ENCODE measurements around the gene ITLN2. TPM values are rescaled to one million over a fixed set of nuclear protein-coding genes. Genes with fewer than 3 reads are reported as not detected.
"Not testable (repeated sequence)": the region's sequence is repeated elsewhere in the genome, so short reads cannot be mapped to it uniquely, and the experiment has no call there.

The ITLN2 gene
- total and polyA plus RNA-seq, 2 of the 8 experiments (the other 6 are each of a cell fraction or from before 2014, with no cell fraction given) = 4.7 to 6.3 TPM

GRCh38 chr1:160902251-160902650, 52.4 kb downstream of the ITLN2 start:
- not testable (repeated sequence) for FAIRE-seq; H4K5ac ChIP-seq (ENCODE audit: insufficient read length, low read depth, low read length)
- CTCF ChIA-PET (ENCODE audit: partially characterized antibody) = interaction anchor here (0.6 to 1.2 kb wide), 4 partner anchors 17 to 177 kb away, joined by 3 to 4 read pairs (median 3); partner anchors contain the start of gene ITLN1

More at GRCh38 chr1:160902251-160902650, 52.4 kb downstream of the ITLN2 start:
- H3K56ac ChIP-seq (replicated peaks; ENCODE audit: insufficient read length, low read depth, low read length); H3K18ac ChIP-seq (ENCODE audit: extremely low read depth, low read length); H4K8ac ChIP-seq (ENCODE audit: extremely low read depth, insufficient read depth, low read length); H2AK5ac ChIP-seq (ENCODE audit: low read depth, low read length); H2BK20ac ChIP-seq (ENCODE audit: low read length); DNase-seq (ENCODE audit: low read depth in 1 of 2, low spot score in 2 of 2); H2BK120ac ChIP-seq (replicated peaks; ENCODE audit: low read depth, low read length); H3K4ac ChIP-seq (replicated peaks; ENCODE audit: insufficient read length, low read depth, low read length); H3K9ac ChIP-seq (replicated peaks in 1 of 4; ENCODE audit: extremely low read depth in 1 of 4, low read depth in 3 of 4, low read length in 3 of 4); H3K14ac ChIP-seq (ENCODE audit: insufficient read length); H3K4me2 ChIP-seq (ENCODE audit: insufficient read depth in 1 of 2, low read depth in 2 of 2, low read length in 2 of 2); H2BK12ac ChIP-seq (ENCODE audit: low read depth, low read length); H2BK15ac ChIP-seq (ENCODE audit: low read length); H3K4me1 ChIP-seq (replicated peaks in 1 of 4; ENCODE audit: control insufficient read depth in 3 of 4, insufficient read depth in 4 of 4, low read length in 3 of 4); H3K79me2 ChIP-seq (ENCODE audit: control insufficient read depth in 1 of 2, insufficient read depth in 2 of 2, low read length in 2 of 2); H3K27me3 ChIP-seq (replicated peaks in 1 of 4; ENCODE audit: control insufficient read depth in 3 of 4, extremely low read depth in 1 of 4, insufficient read depth in 3 of 4, low read length in 3 of 4); H3K79me1 ChIP-seq (ENCODE audit: low read depth, low read length); H3K9me3 ChIP-seq (ENCODE audit: insufficient read depth in 2 of 2, low read depth in 1 of 2, low read length in 1 of 2); H4K91ac ChIP-seq (replicated peaks; ENCODE audit: insufficient read length, low read length); H3K36me3 ChIP-seq (ENCODE audit: control insufficient read depth in 2 of 4, insufficient read depth in 4 of 4, low read length in 3 of 4); H3K27ac ChIP-seq (ENCODE audit: low read depth, low read length); H3K4me3 ChIP-seq (ENCODE audit: extremely low read depth in 1 of 4, insufficient read depth in 2 of 4, low read depth in 3 of 4, low read length in 4 of 4); H2AFZ ChIP-seq (ENCODE audit: low read length); H3K23ac ChIP-seq (ENCODE audit: insufficient read length); POLR2A ChIA-PET (ENCODE audit: partially characterized antibody); H3K23me2 ChIP-seq (ENCODE audit: low read depth, low read length); H2BK5ac ChIP-seq (ENCODE audit: low read depth, low read length); H4K20me1 ChIP-seq (replicated peaks in 1 of 2; ENCODE audit: control insufficient read depth in 1 of 2, insufficient read depth in 2 of 2, low read length in 2 of 2): not testable (repeated sequence)
- WGBS, 2 experiments (ENCODE audit: extremely low coverage in 1 of 2, insufficient coverage in 1 of 2, insufficient read length in 1 of 2, insufficient replicate concordance in 2 of 2, low coverage in 1 of 2, low lambda C conversion rate in 2 of 2, missing lambda C conversion rate in 1 of 2) = 67% methylated on average over 1 of the region's 1 CpG; no CpG with 5 or more reads in 1 of the 2 experiments

All from H1 (cell line).